Smooth muscle cell of the brain vasculature (primary cell): ENCODE data around the gene SLCO6A1.

Experiments
- DNase-seq: peaks from one replicate; pipeline ENCODE4 v3.0.0-alpha.2; 2012; ENCODE audit warnings: low read depth, low spot score

Gene SLCO6A1

DNA sequence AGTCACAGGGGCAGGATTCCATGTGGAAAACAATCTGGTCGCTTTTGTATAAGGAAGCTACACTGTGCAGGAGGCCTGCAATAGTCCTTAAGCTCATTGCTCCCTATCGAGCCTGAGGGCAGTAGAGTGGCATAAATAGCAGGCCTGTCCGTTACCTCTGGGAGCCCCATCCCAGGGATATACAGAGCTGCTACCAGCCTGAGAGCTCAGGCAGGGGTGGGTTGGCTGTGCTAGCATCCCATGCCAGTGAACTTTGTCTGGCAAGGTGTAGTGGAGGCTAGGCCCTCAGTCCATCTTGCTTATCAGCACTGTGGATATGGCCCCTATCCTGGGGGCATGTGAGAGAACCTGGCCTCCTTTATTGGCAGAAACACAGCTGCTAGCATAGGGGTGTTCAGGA is 47.7 kb downstream of the SLCO6A1 start:
- no peak for DNase-seq

DNA sequence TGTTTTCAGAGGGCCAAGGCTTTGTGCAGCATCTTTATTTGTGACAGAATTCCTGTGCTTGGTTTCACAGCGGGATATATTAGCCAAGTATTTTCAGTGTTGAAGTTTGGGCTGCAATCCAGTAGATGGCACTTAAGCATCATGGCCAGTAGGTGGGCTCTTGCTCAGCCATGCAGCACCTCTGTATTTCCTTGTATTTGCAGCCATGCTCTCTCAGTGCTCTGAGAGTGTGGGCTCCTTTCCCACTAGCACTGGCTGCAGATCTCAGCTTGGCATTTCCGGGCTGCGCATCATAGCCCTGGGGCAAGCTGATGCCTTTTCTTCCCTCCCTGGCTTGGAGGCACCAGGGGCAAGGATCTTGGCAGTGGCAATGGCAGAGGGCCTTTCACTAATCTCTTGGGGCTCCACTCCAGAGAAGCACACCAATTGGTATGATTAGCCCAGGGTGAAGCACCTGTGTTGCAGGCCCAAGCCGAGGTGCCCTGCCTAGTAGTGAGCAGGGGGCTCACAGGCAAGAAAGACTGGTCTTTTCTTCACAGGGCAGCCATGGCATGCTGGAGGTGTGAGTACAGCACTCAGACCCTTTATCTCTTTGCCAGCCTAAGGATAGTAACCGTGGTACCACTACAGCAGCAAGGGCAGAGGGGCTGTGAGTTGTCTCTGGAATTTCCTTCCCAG is 48.3 kb downstream of the SLCO6A1 start:
- no peak for DNase-seq

DNA sequence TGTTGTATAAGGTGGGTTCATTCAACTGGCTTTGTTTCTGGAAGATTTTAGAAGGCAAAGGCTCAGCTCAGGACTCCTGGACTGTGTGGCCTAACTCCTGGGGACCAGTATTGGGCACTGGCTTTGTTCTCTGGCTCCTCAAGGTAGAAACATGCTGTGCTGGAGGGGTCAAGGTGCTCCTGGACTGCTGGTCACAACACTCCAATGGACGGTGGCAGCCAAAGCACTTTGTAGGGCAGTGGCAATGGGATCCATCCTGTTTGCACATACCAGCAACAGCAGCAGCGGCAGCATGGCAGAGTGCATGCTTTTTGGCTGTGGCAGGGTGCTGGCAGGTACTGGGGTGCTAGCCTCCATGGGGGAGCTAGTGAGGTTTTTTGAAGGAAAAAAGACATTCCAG is 65.3 kb downstream of the SLCO6A1 start:
- DNase-seq, result no peak

DNA sequence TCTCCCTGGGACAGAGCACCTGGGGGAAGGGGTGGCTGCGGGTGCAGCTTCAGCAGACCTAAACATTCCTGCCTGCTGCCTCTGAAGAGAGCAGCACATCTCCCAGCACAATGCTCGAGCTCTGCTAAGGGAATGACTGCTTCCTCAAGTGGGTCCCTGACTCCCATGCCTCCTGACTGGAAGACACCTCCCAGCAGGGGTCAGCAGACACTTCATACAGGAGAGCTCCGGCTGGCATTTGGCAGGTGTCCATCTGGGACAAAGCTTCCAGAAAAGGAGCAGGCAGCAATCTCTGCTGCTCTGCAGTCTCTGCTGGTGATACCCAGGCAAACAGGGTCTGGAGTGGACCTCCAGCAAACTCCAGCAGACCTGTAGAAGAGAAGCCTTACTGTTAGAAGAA is 77.2 kb downstream of the SLCO6A1 start:
- DNase-seq, result no peak

DNA sequence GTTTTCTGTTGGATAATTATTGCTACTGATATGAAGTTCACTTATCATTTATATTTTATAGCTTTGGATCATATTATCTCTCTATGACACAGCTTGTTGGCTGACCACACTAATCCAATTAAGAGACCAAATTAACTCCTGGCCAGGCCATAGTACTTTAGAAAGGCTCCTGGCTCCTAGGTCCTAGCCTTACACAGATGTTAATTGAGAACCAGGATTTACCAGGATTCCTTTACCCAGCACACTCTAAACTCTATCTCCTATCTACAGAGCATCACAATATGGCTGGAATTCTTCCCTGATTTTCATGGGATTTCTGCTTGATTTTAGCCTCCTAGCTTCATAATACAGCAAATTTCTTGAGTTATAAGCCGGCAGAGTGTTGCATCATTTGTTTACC is 80.3 kb downstream of the SLCO6A1 start:
- DNase-seq, result no peak

DNA sequence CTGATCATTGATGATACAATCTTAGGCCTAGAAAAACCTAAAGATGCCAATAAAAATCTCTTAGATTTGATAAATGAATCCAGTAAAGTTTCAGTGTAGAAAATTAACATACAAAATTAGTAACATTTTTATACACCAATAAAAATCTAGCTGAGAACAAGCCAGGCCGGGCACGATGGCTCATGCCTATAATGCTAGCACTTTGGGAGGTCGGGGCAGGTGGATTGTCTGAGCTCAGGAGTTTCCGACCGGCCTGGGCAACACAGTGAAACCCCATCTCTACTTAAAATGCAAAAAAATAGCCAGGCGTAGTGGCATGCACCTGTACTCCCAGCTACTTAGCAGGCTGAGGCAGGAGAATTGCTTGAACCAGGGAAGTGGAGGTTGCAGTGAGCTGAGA is 84.4 kb downstream of the SLCO6A1 start:
- DNase-seq, result no peak

DNA sequence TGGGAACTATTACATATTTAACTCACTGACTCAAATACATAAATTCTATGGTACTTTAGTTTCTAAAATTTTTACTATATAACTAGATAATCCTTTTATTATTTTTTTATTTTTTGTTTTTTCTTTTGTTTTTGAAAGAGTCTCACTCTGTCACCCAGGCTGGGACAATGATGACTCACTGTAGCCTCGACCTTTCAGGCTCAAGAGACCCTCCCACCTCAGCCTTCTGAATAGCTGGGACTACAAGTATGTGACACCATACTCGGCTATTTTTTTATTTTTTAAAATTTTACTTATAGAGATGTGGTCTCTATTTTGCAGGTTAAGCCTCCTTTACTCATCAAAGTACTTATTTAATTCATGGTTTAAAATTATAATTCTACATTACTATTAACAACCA is 110.6 kb downstream of the SLCO6A1 start:
- DNase-seq, result no peak

DNA sequence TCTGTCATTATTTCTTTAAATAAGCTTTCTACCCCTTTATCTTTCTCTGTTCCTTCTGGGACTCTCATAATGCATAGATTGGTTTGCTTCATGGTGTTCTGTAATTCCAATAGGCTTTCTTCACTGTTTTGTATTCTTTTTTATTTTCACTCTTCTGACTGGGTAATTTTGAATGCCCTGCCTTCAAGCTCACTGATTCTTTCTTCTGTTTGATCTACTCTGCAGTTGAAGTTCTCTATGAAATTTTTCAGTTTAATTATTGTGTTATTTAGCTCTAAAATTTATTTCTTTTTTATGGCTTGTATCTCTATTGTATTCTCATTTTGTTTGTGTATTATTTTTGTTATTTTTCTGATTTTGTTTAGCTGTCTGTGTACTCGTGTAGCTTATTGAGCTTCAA is 113.4 kb downstream of the SLCO6A1 start:
- no peak for DNase-seq

DNA sequence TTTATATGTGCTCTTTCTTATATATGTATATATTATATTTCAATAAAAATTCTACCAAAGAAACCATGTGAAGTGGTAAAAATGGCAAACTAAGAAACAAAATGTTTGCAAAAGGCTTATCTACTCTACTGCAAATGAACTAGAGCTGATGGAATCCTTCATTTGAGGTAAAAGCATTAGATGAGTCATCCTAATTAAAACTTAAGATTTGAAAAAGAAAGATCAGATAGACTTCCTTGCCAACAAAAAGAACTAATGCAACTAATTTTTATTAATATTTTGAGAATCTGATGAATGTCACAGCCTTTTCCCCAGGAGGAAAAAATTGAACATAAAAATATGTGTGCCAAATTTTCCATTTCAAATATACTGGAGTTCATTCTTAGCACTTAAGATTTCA is 118.6 kb downstream of the SLCO6A1 start:
- no peak for DNase-seq

DNA sequence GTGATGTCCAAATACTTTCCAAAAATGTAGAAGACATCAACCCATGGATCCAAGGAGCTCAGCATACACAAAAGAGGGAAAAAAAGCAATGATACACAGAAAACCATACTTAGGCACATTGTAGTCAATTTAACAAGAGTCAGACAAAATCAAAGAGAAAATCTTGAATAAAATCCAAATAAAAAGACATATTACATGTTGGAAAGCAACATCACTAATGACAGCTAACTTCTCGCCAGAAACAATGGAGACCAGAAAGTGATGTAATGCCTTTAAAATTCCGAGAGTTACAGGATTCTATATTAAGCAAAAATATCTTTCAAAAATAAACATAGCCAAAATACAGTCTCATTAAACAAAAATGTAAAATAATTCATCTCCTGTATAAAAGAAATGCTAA is 122.9 kb downstream of the SLCO6A1 start:
- DNase-seq, result no peak

DNA sequence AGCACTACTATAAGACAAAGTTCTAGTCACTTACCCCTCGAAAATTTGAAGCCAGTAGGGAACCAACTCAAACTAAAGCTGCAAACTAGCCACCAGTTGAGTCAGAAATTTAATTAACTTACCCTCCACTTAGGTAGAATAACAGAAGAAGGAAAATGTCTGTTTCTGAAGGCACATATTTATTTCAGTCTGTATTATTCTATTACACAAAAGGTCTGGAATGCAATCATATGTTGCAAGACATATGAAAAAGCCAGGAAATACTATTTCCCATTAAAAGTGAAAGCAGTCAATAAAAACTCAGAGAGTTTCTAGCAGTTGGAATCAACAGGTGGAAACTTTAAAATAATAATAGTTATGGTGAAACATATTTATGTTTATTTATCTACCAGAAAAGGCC is 123.5 kb downstream of the SLCO6A1 start:
- DNase-seq, result no peak

DNA sequence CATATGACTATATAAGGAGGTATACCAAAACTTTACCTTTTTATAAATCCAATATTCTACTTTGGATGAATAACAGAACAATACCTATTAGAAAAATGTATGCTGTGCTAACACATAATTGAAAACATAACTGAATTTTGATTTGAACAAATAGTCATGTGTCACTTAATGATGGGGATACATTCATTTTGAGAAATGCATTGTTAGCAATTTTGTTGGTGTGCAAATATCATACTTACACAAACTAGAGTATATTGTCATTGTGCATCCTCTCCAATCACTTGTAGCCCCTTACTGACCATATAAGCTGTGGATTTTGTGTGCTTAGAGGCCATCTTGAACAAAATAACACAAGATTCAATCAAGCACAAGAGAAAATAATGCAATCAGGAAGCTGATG is 130.4 kb downstream of the SLCO6A1 start:
- no peak for DNase-seq

DNA sequence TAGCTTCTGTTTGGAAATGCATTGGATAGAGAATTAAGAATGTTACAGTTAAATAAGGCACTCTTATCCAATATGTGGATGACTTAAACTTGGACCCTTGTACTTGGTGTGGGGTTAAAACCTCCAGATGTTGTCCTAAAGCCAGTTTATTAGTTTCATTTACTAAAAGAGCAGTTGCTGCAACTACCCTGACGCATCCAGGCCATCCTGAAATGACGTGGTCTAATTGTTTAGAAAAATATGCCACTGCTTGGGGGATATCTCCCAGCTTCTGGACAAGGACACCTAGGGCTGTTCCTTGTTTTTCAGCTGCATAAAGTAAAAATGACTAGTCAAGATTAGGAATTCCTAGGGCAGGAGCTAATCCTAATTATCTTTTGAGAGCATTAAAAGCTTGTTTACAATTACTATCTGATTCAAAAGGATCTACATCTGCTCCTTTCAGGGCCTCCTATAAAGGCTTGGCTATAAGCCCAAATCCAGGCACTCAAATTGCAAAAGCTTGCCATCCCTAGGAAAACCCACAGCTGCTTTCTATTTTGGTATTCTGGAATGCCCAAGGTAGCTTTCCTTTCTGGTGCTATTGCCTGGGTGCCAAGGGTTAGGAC is 157.0 kb downstream of the SLCO6A1 start:
- no peak for DNase-seq

DNA sequence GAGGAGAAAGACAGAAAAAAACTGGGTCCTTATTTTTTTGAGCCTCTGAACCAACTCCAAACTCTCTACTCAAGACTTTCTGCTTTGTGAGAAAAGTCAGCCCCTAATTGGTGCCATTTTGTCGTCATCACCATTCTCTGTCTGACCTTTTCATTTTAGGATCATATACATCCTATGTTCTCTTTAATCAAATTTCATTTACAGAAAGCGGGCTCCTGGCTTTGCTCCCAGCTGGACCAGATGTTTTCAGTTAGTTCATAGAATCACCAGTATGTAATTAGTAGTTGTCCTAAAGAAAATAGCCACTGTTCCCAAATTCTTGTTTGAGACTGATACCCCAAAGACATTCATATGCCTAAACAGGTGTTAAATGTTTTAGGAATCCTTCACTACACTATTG is 174.1 kb downstream of the SLCO6A1 start:
- no peak for DNase-seq
